Activated CD4-positive, alpha-beta T cell treated with anti-CD3 and anti-CD28 coated beads, Interleukin-2, amount 10 ng/mL, durations not matched to agents 7 days and 5 days (primary cell): ENCODE data around the gene C19orf44. TPM values are rescaled to one million over a fixed set of nuclear protein-coding genes. Genes with fewer than 3 reads are reported as not detected.

Experiments used
- CTCF ChIA-PET: fragments of 350-600 bp; sonication (Branson Sonifier 250); formaldehyde crosslinking; loops from one replicate; lab custom pipeline; 2021; ENCODE audit warnings: antibody characterized with exemption; lab: Charles Lee
- POLR2A ChIA-PET: fragments of 350-600 bp; sonication (Branson Sonifier 250); formaldehyde crosslinking; loops from one replicate; lab custom pipeline; 2021; ENCODE audit warnings: antibody characterized with exemption; lab: Charles Lee
- DNase-seq: peaks from one replicate; pipeline ENCODE4 v3.0.0-alpha.2; 2020
- H3K27ac Mint-ChIP-seq: one replicate; pipeline ENCODE4 v1.8.0; 2021; ENCODE audit warnings: mild to moderate bottlenecking, moderate library complexity, mixed read lengths
- H3K27me3 Mint-ChIP-seq: one replicate; pipeline ENCODE4 v1.8.0; 2021; ENCODE audit warnings: mixed read lengths
- H3K36me3 Mint-ChIP-seq: one replicate; pipeline ENCODE4 v1.8.0; 2021; ENCODE audit warnings: low read depth, mixed read lengths
- H3K4me1 Mint-ChIP-seq: one replicate; pipeline ENCODE4 v1.8.0; 2021; ENCODE audit warnings: mixed read lengths
- H3K4me3 Mint-ChIP-seq: one replicate; pipeline ENCODE4 v1.8.0; 2021; ENCODE audit warnings: mild to moderate bottlenecking, moderate library complexity, mixed read lengths
- H3K9me3 Mint-ChIP-seq: one replicate; pipeline ENCODE4 v1.8.0; 2021; ENCODE audit warnings: mixed read lengths
- total RNA-seq, 2 experiments: library from RNA; stranded (reverse); gene quantifications; one replicate each; pipeline ENCODE4 v1.2.3, GENCODE V29; 2021

The C19orf44 gene
- total RNA-seq, 2 experiments from 2014 or later: 3.1 to 3.9 TPM

DNA sequence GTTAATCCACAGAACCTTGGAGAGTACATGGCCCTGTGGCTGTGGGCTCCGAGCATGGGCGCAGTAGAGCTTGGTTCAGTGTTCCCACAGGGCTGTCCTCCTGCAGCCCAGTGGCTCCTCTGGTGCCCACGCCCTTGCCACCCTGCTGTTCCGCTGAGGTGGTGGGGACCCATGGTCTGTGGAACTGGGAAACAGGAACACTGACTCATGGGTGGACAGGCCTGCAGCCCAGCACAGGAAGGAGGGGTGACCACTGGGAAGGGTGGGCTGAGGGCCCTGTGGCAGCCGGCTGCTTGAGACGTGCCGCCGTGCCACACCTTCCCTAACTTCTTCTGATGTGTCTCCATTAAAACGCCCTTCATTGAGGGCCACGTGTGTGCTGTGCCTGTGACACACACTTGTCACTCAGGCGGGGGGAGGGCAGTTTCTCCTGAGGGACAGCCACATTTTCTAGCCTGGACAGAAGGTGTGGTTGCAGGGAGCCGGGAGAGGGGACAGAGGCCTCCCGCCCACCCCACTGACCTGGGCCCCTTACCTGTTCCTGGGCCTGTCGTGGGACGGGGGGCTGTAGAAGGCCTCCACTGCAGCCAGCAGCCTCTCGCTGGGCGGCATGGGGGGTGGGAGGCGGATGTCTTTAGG, 24.9 kb downstream of the C19orf44 start:
- no peaks in the 10 kb centered on the region for H3K27me3 Mint-ChIP-seq
- CTCF ChIA-PET: no interaction called here
- DNase-seq: no peak

DNA sequence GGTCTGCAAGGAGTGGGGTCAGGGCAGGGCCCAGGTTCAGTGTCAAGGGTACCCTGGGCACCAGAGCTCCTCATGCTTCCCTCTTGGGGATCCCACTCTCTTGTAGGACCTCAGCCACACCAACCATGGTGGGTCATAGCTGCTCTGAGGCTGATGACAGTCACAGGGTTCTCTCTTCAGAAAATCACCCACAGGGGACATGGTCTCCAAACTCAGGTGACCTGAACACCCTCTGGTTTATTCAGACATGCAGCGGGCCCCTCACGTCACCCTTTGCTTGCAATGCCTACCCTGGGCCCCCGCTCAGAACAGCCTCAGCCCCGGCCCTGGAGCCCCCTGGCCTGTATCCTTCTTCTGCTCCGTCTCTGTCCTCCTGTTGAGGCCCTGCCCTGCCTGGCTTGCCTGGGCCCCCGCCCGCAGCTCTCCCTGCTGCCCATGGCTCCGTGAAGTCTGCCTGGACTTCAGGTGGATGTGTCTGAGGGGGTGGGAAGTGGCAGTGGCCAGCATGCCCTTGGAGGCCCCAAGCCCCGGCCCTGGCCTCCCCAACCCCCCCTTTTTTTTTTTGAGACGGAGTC, 25.6 kb downstream of the C19orf44 start:
- H3K4me3 Mint-ChIP-seq: no peak overlapping the region
- H3K36me3 Mint-ChIP-seq: peaks cover 48% of the 10 kb centered on the region
- H3K27ac Mint-ChIP-seq: peak overlapping the region; percentile 50
- CTCF ChIA-PET: no interaction called here
- POLR2A ChIA-PET: no interaction called here
- H3K9me3 Mint-ChIP-seq: no peaks in the 10 kb centered on the region
- H3K27me3 Mint-ChIP-seq: no peaks in the 10 kb centered on the region
- peaks cover 5% of the 10 kb centered on the region for H3K4me1 Mint-ChIP-seq
- no peak for DNase-seq

More for the DNA sequence above, 24.9 kb downstream of the C19orf44 start:
- H3K4me3 Mint-ChIP-seq: no peak overlapping the region
- POLR2A ChIA-PET: no interaction called here
- peaks cover 5% of the 10 kb centered on the region for H3K4me1 Mint-ChIP-seq
- no peak overlapping the region for H3K27ac Mint-ChIP-seq
- H3K9me3 Mint-ChIP-seq: no peaks in the 10 kb centered on the region
- H3K36me3 Mint-ChIP-seq: peaks cover 49% of the 10 kb centered on the region

DNA sequence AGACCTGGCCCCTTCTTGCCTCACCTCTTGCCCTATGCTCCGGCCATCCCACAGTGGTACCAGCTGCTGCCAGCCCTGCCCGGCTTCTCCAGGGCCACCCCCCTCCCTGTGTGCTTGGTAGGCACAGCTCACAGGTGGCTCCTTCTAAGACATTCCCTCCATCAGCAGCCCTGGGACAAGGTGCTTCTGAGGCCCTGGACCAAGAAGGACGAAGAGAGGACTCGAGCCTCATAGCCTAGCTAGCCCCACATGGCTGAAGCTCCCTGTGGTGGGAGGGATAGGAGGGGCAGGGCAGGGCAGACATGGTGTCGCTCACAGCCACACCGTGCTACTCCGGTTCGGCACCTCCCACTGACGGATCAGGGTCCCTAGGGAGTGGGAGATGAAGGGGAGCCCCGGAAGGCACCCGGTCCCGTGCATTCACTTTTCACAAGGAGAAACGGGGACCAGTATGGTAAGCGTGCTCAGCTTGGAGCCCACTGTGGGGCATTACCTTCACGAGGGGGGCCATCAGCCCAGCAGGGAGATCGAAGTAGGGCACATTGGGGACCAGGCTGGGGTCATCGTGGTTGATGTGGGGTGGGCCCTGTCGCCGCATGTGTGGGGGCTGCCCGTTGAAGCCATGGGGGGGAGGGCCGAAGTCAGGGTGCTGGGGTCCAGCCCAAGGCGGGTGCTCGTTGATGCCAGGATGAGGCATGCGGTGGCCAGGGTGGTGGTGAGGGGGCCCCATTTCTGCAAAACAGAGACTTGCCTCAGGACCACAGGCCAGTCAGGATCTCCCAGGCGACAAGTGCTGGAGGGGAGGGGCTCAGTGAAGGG, 26.6 kb downstream of the C19orf44 start:
- no peaks in the 10 kb centered on the region for H3K4me1 Mint-ChIP-seq
- POLR2A ChIA-PET: no interaction called here
- no peaks in the 10 kb centered on the region for H3K27me3 Mint-ChIP-seq
- DNase-seq: no peak
- H3K4me3 Mint-ChIP-seq: no peak overlapping the region
- no peak overlapping the region for H3K27ac Mint-ChIP-seq
- no peaks in the 10 kb centered on the region for H3K9me3 Mint-ChIP-seq
- CTCF ChIA-PET: no interaction called here
- H3K36me3 Mint-ChIP-seq: peaks cover 48% of the 10 kb centered on the region

DNA sequence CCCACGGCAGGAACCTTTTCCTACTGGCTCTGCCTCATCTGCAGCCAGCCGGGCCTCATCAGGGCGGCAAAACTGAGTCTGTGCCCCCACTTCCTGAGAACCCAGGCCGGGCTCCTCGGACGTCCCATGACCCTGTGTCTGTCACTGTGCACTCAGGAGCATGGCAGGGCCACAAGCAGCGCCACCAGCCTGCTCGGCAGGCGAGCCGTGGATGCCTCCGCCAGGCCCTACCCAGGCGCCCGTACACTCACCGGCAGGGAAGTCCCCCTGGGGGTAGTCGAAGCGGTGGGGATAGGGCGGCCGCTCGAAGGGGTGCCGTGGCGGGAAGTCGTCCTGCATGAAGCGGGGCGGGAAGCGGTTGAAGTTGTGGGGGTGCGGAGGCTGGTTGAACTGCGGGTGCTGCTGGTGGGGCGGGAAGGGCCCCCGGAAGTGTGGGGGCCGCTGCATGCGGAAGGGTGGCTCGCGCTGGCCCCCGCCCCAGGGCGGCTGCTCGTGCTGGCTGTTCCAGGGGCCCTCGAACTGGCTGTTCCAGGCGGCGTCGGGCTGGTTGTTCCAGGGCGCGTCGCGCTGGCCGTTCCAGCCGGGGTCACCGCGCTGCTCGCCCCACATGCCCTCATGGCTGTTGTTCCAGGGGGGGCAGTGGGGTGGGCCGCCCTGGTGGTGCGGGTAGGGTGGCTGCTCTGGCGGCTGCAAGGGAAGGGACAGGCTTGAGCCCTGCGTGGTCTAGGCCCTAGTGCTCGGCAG, 29.0 kb downstream of the C19orf44 start:
- Mint-ChIP-seq H3K9me3 (no peaks in the 10 kb centered on the region), H3K36me3 (peaks cover 46% of the 10 kb centered on the region), H3K4me3 (no peak overlapping the region), H3K4me1 (no peaks in the 10 kb centered on the region), H3K27me3 (no peaks in the 10 kb centered on the region), H3K27ac (no peak overlapping the region)
- no peak for DNase-seq
- ChIA-PET POLR2A (no interaction called here), CTCF (no interaction called here)

DNA sequence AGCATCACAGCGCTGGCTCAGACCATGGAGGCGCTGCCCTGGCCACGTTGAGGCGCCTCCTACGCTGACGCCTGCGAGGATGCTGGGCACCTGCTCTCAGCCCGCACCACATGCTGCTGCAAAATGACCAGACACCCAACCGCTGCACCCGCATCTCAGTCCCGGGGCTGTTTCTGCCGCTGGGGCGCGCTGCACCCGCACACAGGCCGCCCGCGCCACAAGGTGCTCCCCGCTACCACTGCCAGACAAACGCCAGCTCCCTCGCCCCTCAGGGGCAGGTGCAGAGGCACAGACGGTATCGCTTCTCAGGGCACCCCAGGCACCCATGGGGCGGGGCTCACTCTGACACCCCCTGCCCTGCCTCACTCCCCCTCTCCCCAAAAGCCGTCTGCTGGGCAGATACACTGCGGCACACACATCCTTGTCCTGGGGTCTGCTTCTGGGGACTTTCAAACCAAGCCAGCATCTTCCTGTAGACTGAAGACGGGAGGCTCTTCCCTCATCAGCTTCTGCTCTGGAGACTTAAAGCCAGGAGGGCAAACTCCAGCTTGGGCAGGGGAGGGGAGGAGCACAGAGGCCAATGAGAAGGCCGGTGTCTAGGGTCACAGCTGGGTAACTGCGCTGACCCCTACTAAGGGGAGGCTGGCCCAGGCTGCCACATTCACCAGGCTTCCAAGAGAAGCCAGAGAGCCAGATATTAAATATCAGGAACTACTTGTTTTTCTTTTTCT, 29.7 kb downstream of the C19orf44 start:
- Mint-ChIP-seq H3K36me3 (peaks cover 42% of the 10 kb centered on the region), H3K27ac (no peak overlapping the region), H3K27me3 (no peaks in the 10 kb centered on the region), H3K4me1 (no peaks in the 10 kb centered on the region), H3K4me3 (no peak overlapping the region), H3K9me3 (no peaks in the 10 kb centered on the region)
- ChIA-PET CTCF (interaction anchor here (0.5 kb wide), 1 partner anchor 210 kb away, joined by 4 read pairs; no protein-coding TSS in a partner anchor), POLR2A (no interaction called here)
- DNase-seq: no peak

DNA sequence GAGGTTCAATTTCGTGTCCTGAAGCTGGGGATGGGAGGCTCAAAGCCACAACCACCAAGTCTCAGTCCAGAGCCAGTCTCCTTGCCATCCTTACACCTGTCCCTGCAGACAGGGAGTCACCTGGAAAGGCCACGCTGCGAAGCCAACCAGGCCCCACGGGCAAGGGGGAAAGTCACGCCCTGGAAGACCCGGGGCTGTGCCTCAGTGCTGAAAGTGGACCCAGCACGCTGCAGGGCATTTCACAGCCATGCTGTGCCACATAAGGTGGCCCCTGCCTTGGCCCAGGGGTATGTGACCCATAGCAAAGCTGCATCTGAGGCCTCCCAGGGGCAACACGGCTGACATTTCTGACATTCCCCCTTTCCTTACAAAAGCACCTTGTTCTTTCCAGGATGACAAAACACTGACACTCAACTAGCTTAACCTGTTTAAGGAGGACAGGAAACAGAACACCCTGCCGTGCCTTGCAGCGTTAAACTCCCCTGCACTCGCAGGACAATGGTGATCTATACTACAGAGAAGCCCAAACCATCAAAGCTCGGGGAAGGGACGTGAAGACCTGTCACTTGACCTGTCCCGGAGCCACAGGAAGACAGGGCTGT, 31.2 kb downstream of the C19orf44 start:
- ChIA-PET POLR2A (no interaction called here), CTCF (interaction anchor here (0.6 to 1.4 kb wide), 3 partner anchors 54 to 189 kb away, joined by 3 to 4 read pairs (median 3); no protein-coding TSS in a partner anchor)

DNA sequence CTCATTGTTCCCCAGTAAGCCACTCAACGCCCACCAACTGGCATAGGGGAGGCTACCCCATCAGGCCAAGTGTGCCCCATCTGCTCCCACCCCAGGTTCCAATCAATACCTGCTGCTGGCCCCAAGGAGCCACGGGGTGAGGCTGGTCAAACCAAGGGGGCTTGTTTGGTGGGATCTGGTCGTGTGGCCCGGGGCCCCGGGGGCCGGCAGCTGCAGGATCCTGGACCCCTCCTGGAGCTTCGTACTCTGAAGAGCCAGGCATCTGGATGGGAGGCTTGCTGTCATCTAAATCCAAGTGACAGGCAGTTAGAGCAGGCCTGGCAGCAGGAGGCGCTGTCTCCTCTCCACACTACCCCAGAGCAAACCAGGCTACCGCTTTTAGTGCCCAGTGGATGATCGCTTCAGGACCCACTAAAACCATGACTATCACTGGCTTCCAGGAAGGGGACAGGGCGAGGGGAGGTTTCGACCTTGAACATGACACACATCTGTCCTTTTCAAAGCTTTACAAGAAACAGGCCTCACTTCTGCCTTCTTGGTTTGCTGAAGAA, 31.9 kb downstream of the C19orf44 start:
- H3K36me3 Mint-ChIP-seq: peaks cover 43% of the 10 kb centered on the region
- ChIA-PET CTCF (interaction anchor here (0.6 to 1.4 kb wide), 4 partner anchors 13 to 188 kb away, joined by 3 to 4 read pairs (median 4); no protein-coding TSS in a partner anchor), POLR2A (no interaction called here)
- H3K4me3 Mint-ChIP-seq: no peak overlapping the region
- H3K4me1 Mint-ChIP-seq: no peaks in the 10 kb centered on the region
- no peaks in the 10 kb centered on the region for H3K9me3 Mint-ChIP-seq
- peak; percentile 55 for DNase-seq
- no peaks in the 10 kb centered on the region for H3K27me3 Mint-ChIP-seq
- no peak overlapping the region for H3K27ac Mint-ChIP-seq

More for the DNA sequence above, 31.2 kb downstream of the C19orf44 start:
- Mint-ChIP-seq H3K27ac (no peak overlapping the region), H3K4me3 (no peak overlapping the region), H3K36me3 (peaks cover 45% of the 10 kb centered on the region), H3K27me3 (no peaks in the 10 kb centered on the region), H3K4me1 (no peaks in the 10 kb centered on the region), H3K9me3 (no peaks in the 10 kb centered on the region)
- no peak for DNase-seq

DNA sequence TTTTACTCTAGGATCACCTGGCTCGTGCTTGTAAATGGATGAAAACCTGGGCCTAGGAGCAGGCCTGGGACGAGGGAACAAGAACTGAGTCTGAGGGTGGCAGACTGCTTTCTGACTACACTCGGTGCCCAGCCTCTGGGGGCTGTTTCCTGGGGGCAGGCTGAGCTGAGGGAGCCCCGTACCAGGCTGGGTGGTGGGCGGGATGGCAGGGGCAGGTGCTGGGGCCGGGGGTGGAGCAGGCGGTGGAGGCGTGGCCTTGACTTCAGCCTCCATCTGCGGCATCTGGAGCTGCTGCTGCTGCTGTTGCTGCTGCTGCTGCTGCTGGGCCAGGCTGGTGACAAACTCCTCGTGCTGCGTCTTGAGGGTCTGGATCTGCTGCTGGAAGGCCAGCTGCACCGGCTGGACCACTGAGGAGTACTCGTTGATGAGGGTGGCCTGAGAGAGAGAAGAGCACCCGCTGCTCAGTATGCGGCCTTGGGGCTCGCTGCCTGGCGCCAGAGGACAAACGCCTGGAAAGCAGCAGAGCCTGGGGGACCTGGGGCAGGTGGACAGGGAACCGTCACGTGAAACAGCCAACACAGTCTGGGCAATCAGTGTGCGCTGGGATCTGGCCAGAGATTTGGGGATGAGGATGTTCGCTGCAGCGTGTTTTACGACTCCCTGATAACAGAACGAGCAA, 33.4 kb downstream of the C19orf44 start:
- CTCF ChIA-PET: interaction anchor here (0.6 kb wide), 1 partner anchor 55 kb away, joined by 4 read pairs; no protein-coding TSS in a partner anchor
- H3K27me3 Mint-ChIP-seq: no peaks in the 10 kb centered on the region
- H3K36me3 Mint-ChIP-seq: peaks cover 42% of the 10 kb centered on the region
- H3K4me3 Mint-ChIP-seq: no peak overlapping the region
- no peak for DNase-seq
- H3K27ac Mint-ChIP-seq: no peak overlapping the region
- no peaks in the 10 kb centered on the region for H3K9me3 Mint-ChIP-seq
- POLR2A ChIA-PET: no interaction called here
- H3K4me1 Mint-ChIP-seq: no peaks in the 10 kb centered on the region

DNA sequence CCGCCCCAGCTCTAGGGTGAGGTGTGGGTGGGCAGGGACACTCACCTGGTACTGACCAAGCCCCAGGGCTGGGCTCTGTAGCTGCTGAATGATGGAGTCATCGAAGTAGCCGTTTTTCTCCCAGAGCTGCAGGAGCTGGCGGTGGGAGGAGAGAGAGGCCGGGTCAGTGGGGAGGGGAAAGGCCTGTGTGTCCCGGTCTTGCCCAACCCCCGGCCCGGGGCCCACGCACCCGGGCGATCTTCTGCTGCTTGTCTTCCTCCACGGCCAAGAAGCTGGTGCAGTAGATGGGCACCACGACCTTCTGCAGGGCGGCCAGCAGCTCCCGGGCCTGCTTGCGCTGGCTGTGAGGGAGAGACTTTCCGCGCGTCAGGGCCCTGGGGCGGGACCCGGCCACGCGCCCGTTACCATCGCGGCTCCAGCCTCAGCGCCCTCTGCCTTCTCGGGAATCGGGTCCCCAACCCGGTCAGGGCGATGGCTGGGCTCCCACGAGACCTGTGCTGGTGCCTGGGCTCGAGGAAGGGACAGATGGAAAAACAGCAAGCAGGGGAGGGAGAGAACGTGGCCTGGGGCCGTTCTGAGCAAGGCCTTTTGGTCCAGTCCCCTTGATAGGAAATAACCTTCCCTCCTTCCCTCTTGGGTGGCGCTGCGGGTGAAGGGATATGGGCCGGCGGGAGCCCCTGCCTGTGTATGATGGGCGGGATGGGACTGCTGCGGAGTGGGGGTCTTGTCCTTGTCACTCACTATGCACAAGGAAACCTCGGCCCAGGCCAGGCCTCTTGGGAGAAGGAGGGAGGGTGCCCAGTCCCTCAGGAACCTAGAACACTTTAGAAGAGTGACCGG, 34.6 kb downstream of the C19orf44 start:
- ChIA-PET POLR2A (no interaction called here), CTCF (no interaction called here)
- Mint-ChIP-seq H3K27me3 (no peaks in the 10 kb centered on the region), H3K27ac (no peak overlapping the region), H3K36me3 (peaks cover 46% of the 10 kb centered on the region), H3K4me1 (no peaks in the 10 kb centered on the region), H3K4me3 (no peak overlapping the region), H3K9me3 (no peaks in the 10 kb centered on the region)
- DNase-seq: no peak

DNA sequence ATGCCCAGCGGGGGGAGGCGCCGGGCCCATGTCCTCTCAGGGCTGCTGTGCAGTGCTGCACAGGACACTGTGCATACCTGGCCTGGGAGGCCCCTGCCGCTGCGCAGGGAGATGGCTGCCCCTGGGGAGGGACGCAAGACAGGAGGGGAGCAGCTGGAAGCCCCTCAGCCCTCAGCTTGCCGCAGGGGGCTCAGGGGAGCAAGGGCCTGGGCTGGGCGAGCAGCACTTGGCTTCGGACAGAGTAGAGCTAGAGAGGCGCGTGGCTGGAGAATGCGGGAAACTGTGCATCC, 35.1 kb downstream of the C19orf44 start:
- ChIA-PET CTCF (no interaction called here), POLR2A (no interaction called here)
- no peak for DNase-seq
- Mint-ChIP-seq H3K27me3 (no peaks in the 10 kb centered on the region), H3K4me3 (no peak overlapping the region), H3K36me3 (peaks cover 50% of the 10 kb centered on the region), H3K9me3 (no peaks in the 10 kb centered on the region), H3K4me1 (no peaks in the 10 kb centered on the region), H3K27ac (no peak overlapping the region)
